HEK293 (cell line): ENCODE results near the gene NIBAN1.

Experiments used
- ELK4 ChIP-seq: IDR thresholded peaks from 2 replicates; pipeline ENCODE4 v1.6.1; 2011; ENCODE audit warnings: mild to moderate bottlenecking, low read depth, low read length, borderline replicate concordance
- HOXC10 ChIP-seq: sonication (generic); formaldehyde crosslinking; IDR thresholded peaks from 2 replicates; pipeline ENCODE4 v1.8.1; 2023; ENCODE audit warnings: mild to moderate bottlenecking, missing genetic modification reagents
- MEIS1 ChIP-seq: sonication (generic); formaldehyde crosslinking; IDR thresholded peaks from 2 replicates; pipeline ENCODE4 v1.8.1; 2022; ENCODE audit warnings: missing genetic modification reagents, mild to moderate bottlenecking, borderline replicate concordance
- PATZ1 ChIP-seq: fragments of 450-650 bp; formaldehyde crosslinking; IDR thresholded peaks from 2 replicates; pipeline ENCODE4 v1.5.1; 2016; ENCODE audit warnings: missing biosample characterization, missing genetic modification characterization
- PRDM4 ChIP-seq: fragments of 450-650 bp; formaldehyde crosslinking; IDR thresholded peaks from 2 replicates; pipeline ENCODE4 v1.5.1; 2017; ENCODE audit warnings: missing biosample characterization, missing genetic modification characterization
- REST ChIP-seq: fragments of 450-650 bp; formaldehyde crosslinking; IDR thresholded peaks from 2 replicates; pipeline ENCODE4 v1.5.1; 2016; ENCODE audit warnings: missing biosample characterization, missing genetic modification characterization
- SP2 ChIP-seq: fragments of 450-650 bp; formaldehyde crosslinking; IDR thresholded peaks from 2 replicates; pipeline ENCODE4 v1.5.1; 2016; ENCODE audit warnings: missing biosample characterization, missing genetic modification characterization
- ZBTB44 ChIP-seq: fragments of 450-650 bp; IDR thresholded peaks from 2 replicates; pipeline ENCODE4 v1.5.1; 2018; ENCODE audit warnings: missing biosample characterization, mild to moderate bottlenecking, missing genetic modification characterization
- ZBTB48 ChIP-seq: fragments of 450-650 bp; formaldehyde crosslinking; IDR thresholded peaks from 2 replicates; pipeline ENCODE4 v1.5.1; 2016; ENCODE audit warnings: missing biosample characterization, missing genetic modification characterization
- ZFP3 ChIP-seq: fragments of 450-650 bp; formaldehyde crosslinking; IDR thresholded peaks from 2 replicates; pipeline ENCODE4 v1.5.1; 2016; ENCODE audit warnings: low read depth, missing biosample characterization, missing genetic modification characterization
- ZNF157 ChIP-seq: fragments of 450-650 bp; formaldehyde crosslinking; IDR thresholded peaks from 2 replicates; pipeline ENCODE4 v1.5.1; 2016; ENCODE audit warnings: missing biosample characterization, missing genetic modification characterization
- ZNF18 ChIP-seq: fragments of 450-650 bp; formaldehyde crosslinking; IDR thresholded peaks from 2 replicates; pipeline ENCODE4 v1.5.1; 2016; ENCODE audit warnings: missing biosample characterization, missing genetic modification characterization
- ZNF221 ChIP-seq: fragments of 450-650 bp; formaldehyde crosslinking; IDR thresholded peaks from 2 replicates; pipeline ENCODE4 v1.5.1; 2017; ENCODE audit warnings: missing biosample characterization, missing genetic modification characterization, borderline replicate concordance
- ZNF280D ChIP-seq: fragments of 450-650 bp; formaldehyde crosslinking; IDR thresholded peaks from 2 replicates; pipeline ENCODE4 v1.5.1; 2016; ENCODE audit warnings: missing biosample characterization, missing genetic modification characterization
- ZNF660 ChIP-seq: fragments of 450-650 bp; IDR thresholded peaks from 2 replicates; pipeline ENCODE4 v1.5.1; 2018; ENCODE audit warnings: missing biosample characterization, mild to moderate bottlenecking, missing genetic modification characterization
- ZNF704 ChIP-seq: fragments of 450-650 bp; formaldehyde crosslinking; IDR thresholded peaks from 2 replicates; pipeline ENCODE4 v1.5.1; 2016; ENCODE audit warnings: missing biosample characterization, missing genetic modification characterization
- ZNF707 ChIP-seq: fragments of 450-650 bp; formaldehyde crosslinking; IDR thresholded peaks from 2 replicates; pipeline ENCODE4 v1.5.1; 2016; ENCODE audit warnings: missing biosample characterization, missing genetic modification characterization
- ZNF776 ChIP-seq: fragments of 450-650 bp; formaldehyde crosslinking; IDR thresholded peaks from 2 replicates; pipeline ENCODE4 v1.5.0; 2017; ENCODE audit warnings: missing biosample characterization, missing genetic modification characterization, borderline replicate concordance
- ZSCAN5A ChIP-seq: fragments of 450-650 bp; formaldehyde crosslinking; IDR thresholded peaks from 2 replicates; pipeline ENCODE4 v1.5.1; 2016; ENCODE audit warnings: missing biosample characterization, missing genetic modification characterization

NIBAN1 gene

GRCh38 chr1:184974056-184974836 lies at the start of gene NIBAN1 (continued):
- TF ChIP-seq ELK4 (no peak), ZNF704 (tag by site-specific recombination) (no peak), REST (tag by site-specific recombination) (peak; percentile 48; the same call in 1 of the 2 replicates), ZNF776 (no peak), ZNF18 (tag by site-specific recombination) (no peak), ZNF280D (tag by site-specific recombination) (no peak), PRDM4 (tag by site-specific recombination) (no peak), SP2 (tag by site-specific recombination) (peak; percentile 77), ZNF221 (tag by site-specific recombination) (no peak), ZNF660 (peak; percentile 45; the same call in 1 of the 2 replicates), MEIS1 (CRISPR knock-in tag) (no peak), ZFP3 (tag by site-specific recombination) (no peak), HOXC10 (CRISPR knock-in tag) (no peak), ZSCAN5A (tag by site-specific recombination) (0 out of 2 replicates have a peak, but pooled peaks have one; percentile 14), ZNF707 (no peak), PATZ1 (tag by site-specific recombination) (peak; percentile 58), ZBTB48 (tag by site-specific recombination) (no peak), ZBTB44 (tag by site-specific recombination) (no peak), ZNF157 (tag by site-specific recombination) (no peak)
